NT2/D1 (cell line): ENCODE results near the gene RFESD.

Experiments
- DNase-seq: peaks from one replicate; pipeline ENCODE4 v3.0.0-alpha.2; 2011; ENCODE audit warnings: low read depth, low spot score
- H3K27me3 ChIP-seq: 2 replicates; pipeline ENCODE4 v1.6.0; 2011; ENCODE audit warnings: mild to moderate bottlenecking; ENCODE audit not compliant: insufficient read length, insufficient read depth
- H3K36me3 ChIP-seq: 2 replicates; pipeline ENCODE4 v1.6.1; 2011; ENCODE audit warnings: mild to moderate bottlenecking, low read length, mixed read lengths; ENCODE audit not compliant: insufficient read depth, insufficient read length
- H3K4me1 ChIP-seq: 2 replicates; pipeline ENCODE4 v1.5.1; 2011; ENCODE audit not compliant: insufficient read depth, insufficient read length
- H3K4me3 ChIP-seq: 2 replicates; pipeline ENCODE4 v1.5.1; 2011; ENCODE audit warnings: low read depth; ENCODE audit not compliant: insufficient read length
- H3K9ac ChIP-seq: 2 replicates; pipeline ENCODE4 v1.6.0; 2011; ENCODE audit warnings: low read depth; ENCODE audit not compliant: insufficient read length
- H3K9me3 ChIP-seq: 2 replicates; pipeline ENCODE4 v1.5.1; 2011; ENCODE audit warnings: mild to moderate bottlenecking, low read length; ENCODE audit not compliant: insufficient read depth
- SUZ12 ChIP-seq: IDR thresholded peaks from 2 replicates; pipeline ENCODE4 v1.6.1; 2011; ENCODE audit not compliant: insufficient read length, insufficient read depth; ENCODE audit errors: extremely low read depth
- YY1 ChIP-seq: IDR thresholded peaks from 2 replicates; pipeline ENCODE4 v1.6.1; 2011; ENCODE audit not compliant: insufficient read length, insufficient read depth
- ZNF274 ChIP-seq: IDR thresholded peaks from 2 replicates; pipeline ENCODE4 v1.6.1; 2011; ENCODE audit warnings: mild to moderate bottlenecking, low read depth, low read length

Gene RFESD

GRCh38 chr5:95672641-95673040 lies 26.1 kb downstream of the RFESD start:
- H3K4me3 ChIP-seq, result no peak overlapping the region
- no peak overlapping the region for H3K9ac ChIP-seq
- H3K4me1 ChIP-seq, result no peaks in the 10 kb centered on the region
- H3K36me3 ChIP-seq, result no peaks in the 10 kb centered on the region
- no peak for DNase-seq
- no peaks in the 10 kb centered on the region for H3K9me3 ChIP-seq
- H3K27me3 ChIP-seq, result no peaks in the 10 kb centered on the region
- TF ChIP-seq SUZ12, result no peak
- TF ChIP-seq ZNF274, result no peak
- TF ChIP-seq YY1, result no peak

- no peak for DNase-seq
- no peaks in the 10 kb centered on the region for H3K9me3 ChIP-seq
- no peak overlapping the region for H3K9ac ChIP-seq
- TF ChIP-seq ZNF274 (no peak), YY1 (no peak), SUZ12 (no peak)
- no peaks in the 10 kb centered on the region for H3K36me3 ChIP-seq
- no peaks in the 10 kb centered on the region for H3K4me1 ChIP-seq
- no peaks in the 10 kb centered on the region for H3K27me3 ChIP-seq
- H3K4me3 ChIP-seq, result no peak overlapping the region
These were observed 26.5 kb downstream of the RFESD start for GRCh38 chr5:95673081-95673480.

DNA sequence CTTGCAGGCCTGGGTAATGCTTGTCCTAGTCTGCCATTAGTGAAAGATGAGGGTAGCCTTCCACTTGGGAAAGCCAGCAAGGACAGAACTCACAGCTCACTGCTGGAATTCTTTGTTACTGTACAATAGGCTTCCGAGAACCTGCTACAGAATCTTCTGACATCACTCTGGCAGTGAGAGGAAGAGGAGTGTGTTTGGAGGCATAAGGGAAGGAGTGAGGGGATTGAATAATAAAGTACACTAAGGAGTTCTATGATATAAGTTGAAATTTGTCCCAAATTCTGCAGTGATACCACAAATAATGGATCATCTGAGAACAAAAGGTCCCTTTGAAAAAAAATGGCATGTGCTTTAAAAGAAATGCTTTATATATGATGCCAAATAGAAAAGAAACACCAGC lies 36.3 kb downstream of the RFESD start, which contains the start of gene SPATA9:
SPATA9 (minus strand) TSS at position 101 of the 400 bp plus-strand sequence. CDS start 137 bp downstream, outside the sequence.
- no peak for DNase-seq
- TF ChIP-seq SUZ12 (no peak), ZNF274 (no peak), YY1 (no peak)
- Histone ChIP-seq H3K36me3 (no peaks in the 10 kb centered on the region), H3K4me3 (no peak within 1 kb of the TSS), H3K4me1 (no peaks in the 10 kb centered on the region), H3K9me3 (no peaks in the 10 kb centered on the region), H3K9ac (no peak within 1 kb of the TSS), H3K27me3 (no peaks in the 10 kb centered on the region)

DNA sequence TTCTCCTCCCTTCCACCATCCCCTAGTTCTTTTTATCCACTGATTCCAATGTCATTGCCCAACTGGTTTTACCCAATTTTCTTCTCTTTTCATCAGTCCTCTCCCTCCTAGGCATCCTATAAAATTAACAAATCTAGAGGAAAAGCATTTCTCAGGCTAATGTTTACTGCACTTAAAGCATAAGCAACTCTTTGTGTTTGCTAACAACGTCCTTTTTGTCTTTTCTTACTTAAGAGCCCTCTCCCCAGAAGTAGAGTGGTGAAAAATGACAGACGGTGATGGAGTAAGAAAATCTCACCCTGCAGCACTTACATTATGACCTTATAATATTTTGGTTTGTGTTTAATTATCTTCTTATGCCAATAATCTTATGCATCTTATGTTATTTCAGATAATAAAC lies 37.8 kb downstream of the RFESD start:
- Histone ChIP-seq H3K27me3 (no peaks in the 10 kb centered on the region), H3K36me3 (no peaks in the 10 kb centered on the region), H3K4me1 (no peaks in the 10 kb centered on the region), H3K4me3 (no peak overlapping the region), H3K9ac (no peak overlapping the region), H3K9me3 (no peaks in the 10 kb centered on the region)
- no peak for TF ChIP-seq YY1
- no peak for TF ChIP-seq SUZ12
- DNase-seq, result no peak

DNA sequence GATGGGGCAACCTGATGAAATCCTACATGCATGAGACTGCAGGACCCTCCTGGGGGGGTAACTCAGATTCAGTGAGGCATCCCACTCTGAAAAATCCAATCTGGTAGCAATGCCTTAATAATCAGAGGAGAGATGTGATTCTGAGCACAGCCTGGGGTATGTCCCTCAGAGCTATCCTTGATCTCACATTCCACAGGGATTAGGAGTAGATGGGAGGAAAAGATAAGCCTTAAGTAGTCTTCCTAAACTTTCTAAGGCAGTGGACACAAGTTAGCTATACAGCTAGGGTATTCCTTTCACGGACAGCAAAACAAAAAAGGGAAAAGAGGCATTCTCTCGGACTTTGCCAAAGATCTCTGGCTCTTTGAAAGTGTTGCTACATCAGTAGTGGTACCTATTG lies 40.1 kb downstream of the RFESD start:
- no peak overlapping the region for H3K4me3 ChIP-seq
- no peaks in the 10 kb centered on the region for H3K27me3 ChIP-seq
- TF ChIP-seq SUZ12 (no peak), ZNF274 (no peak), YY1 (no peak)
- H3K9ac ChIP-seq, result no peak overlapping the region
- H3K4me1 ChIP-seq, result no peaks in the 10 kb centered on the region
- H3K9me3 ChIP-seq, result peaks cover 4% of the 10 kb centered on the region; the same call in 1 of the 2 replicates
- no peaks in the 10 kb centered on the region for H3K36me3 ChIP-seq
- DNase-seq, result no peak

- Histone ChIP-seq H3K36me3 (no peaks in the 10 kb centered on the region), H3K9ac (no peak overlapping the region), H3K27me3 (no peaks in the 10 kb centered on the region), H3K9me3 (peaks cover 4% of the 10 kb centered on the region; the same call in 1 of the 2 replicates), H3K4me1 (no peaks in the 10 kb centered on the region), H3K4me3 (no peak overlapping the region)
- no peak for DNase-seq
- TF ChIP-seq YY1 (no peak), ZNF274 (no peak), SUZ12 (no peak)
These were observed 43.1 kb downstream of the RFESD start for GRCh38 chr5:95689680-95690079.

- H3K27me3 ChIP-seq, result no peaks in the 10 kb centered on the region
- H3K4me3 ChIP-seq, result no peak overlapping the region
- no peak overlapping the region for H3K9ac ChIP-seq
- H3K4me1 ChIP-seq, result no peaks in the 10 kb centered on the region
- H3K36me3 ChIP-seq, result no peaks in the 10 kb centered on the region
- DNase-seq, result no peak
- peaks cover 4% of the 10 kb centered on the region; the same call in 1 of the 2 replicates for H3K9me3 ChIP-seq
- TF ChIP-seq ZNF274 (no peak), SUZ12 (no peak), YY1 (no peak)
These were observed 43.8 kb downstream of the RFESD start for GRCh38 chr5:95690333-95690732.
